K562 (cell line): ENCODE measurements around the gene EVL. TPM values are rescaled to one million over a fixed set of nuclear protein-coding genes. Genes with fewer than 3 reads are reported as not detected.
A peak's percentile ranks its signal among the peaks of the same experiment; 100 is the strongest.

Source experiments
- ELF2 ChIP-seq: fragments of 250-450 bp; sonication (Bioruptor Pico); IDR thresholded peaks from 2 replicates; pipeline ENCODE4 v1.5.0; 2021; ENCODE audit warnings: mild to moderate bottlenecking
- LARP7 ChIP-seq: fragments of 450-650 bp; IDR thresholded peaks from 2 replicates; pipeline ENCODE4 v1.6.1; 2016
- MBD2 ChIP-seq: sonication (generic); IDR thresholded peaks from 2 replicates; pipeline ENCODE4 v1.6.1; 2016; ENCODE audit warnings: low read depth, borderline replicate concordance
- MTA3 ChIP-seq: fragments of 450-650 bp; formaldehyde crosslinking; IDR thresholded peaks from 2 replicates; pipeline ENCODE4 v1.6.1; 2017; ENCODE audit warnings: mild to moderate bottlenecking, borderline replicate concordance
- NEUROD1 ChIP-seq: fragments of 150-350 bp; IDR thresholded peaks from 2 replicates; pipeline ENCODE4 v1.6.1; 2014; ENCODE audit warnings: borderline replicate concordance, low read length, low read depth; ENCODE audit not compliant: partially characterized antibody
- NR2C1 ChIP-seq, 2 experiments: fragments of 450-650 bp; IDR thresholded peaks; 2 replicates each; pipeline ENCODE4 v1.6.1; 2017; ENCODE audit warnings: mild to moderate bottlenecking in 2 of 2, antibody characterized with exemption in 1 of 2, inconsistent platforms in 1 of 2, missing compliant biosample characterization in 1 of 2, missing genetic modification characterization in 1 of 2
- NUFIP1 ChIP-seq: fragments of 450-650 bp; IDR thresholded peaks from 2 replicates; pipeline ENCODE4 v1.6.1; 2018; ENCODE audit not compliant: partially characterized antibody
- POLR2A ChIP-seq: fragments of 450-650 bp; conservative IDR thresholded peaks from 2 replicates; pipeline ENCODE4 v1.6.1; 2016
- PTTG1 ChIP-seq: fragments of 450-650 bp; IDR thresholded peaks from 2 replicates; pipeline ENCODE4 v1.6.1; 2016; ENCODE audit warnings: low read depth, mild to moderate bottlenecking, missing genetic modification characterization, missing compliant biosample characterization
- RBM14 ChIP-seq: fragments of 200-400 bp; formaldehyde crosslinking; IDR thresholded peaks from 2 replicates; pipeline ENCODE4 v1.6.1; 2018; ENCODE audit warnings: low read depth, mild to moderate bottlenecking, low read length, moderate library complexity, borderline replicate concordance; ENCODE audit not compliant: insufficient read depth
- SAFB2 ChIP-seq: fragments of 200-400 bp; formaldehyde crosslinking; IDR thresholded peaks from 2 replicates; pipeline ENCODE4 v1.6.1; 2018; ENCODE audit warnings: borderline replicate concordance, low read length, low read depth, moderate library complexity; ENCODE audit not compliant: severe bottlenecking
- ZHX1 ChIP-seq: fragments of 150-350 bp; conservative IDR thresholded peaks from 2 replicates; pipeline ENCODE4 v1.6.1; 2014; ENCODE audit warnings: low read length
- ZNF766 ChIP-seq: fragments of 200-800 bp; sonication (Bioruptor generic); conservative IDR thresholded peaks from 2 replicates; pipeline ENCODE4 v1.6.1; 2016; ENCODE audit warnings: missing genetic modification characterization, missing compliant biosample characterization
- ZNF780A ChIP-seq: fragments of 250-450 bp; sonication (Bioruptor Pico); IDR thresholded peaks from 2 replicates; pipeline ENCODE4 v1.5.0; 2021; ENCODE audit warnings: mild to moderate bottlenecking
- polyA plus RNA-seq, 8 experiments: library from polyadenylated mRNA; depleted of rRNA in 4 of 8; stranded (reverse) in 5 of 8; unstranded in 3 of 8; fragments of >200 nt; fragmentation: Nextera tagmentation in 2 of 8; fragmentation: Illumina TruSeq in 1 of 8; extraction: Ambion mirVana in 2 of 8; extraction: Trizol in 1 of 8; gene quantifications; 2 replicates each; pipeline versions ENCODE4 v1.2.1 to v1.2.3, GENCODE V29; 2011 to 2014; ENCODE audit warnings: inconsistent platforms in 1 of 8, missing spikeins in 1 of 8
- total RNA-seq, 7 experiments: library from RNA; depleted of rRNA in 6 of 7; stranded (reverse); fragments of >200 nt in 6 of 7; fragmentation: Illumina TruSeq in 2 of 7; extraction: Trizol in 2 of 7; gene quantifications; 2 replicates each; pipeline versions ENCODE4 v1.2.1 to v1.2.3, GENCODE V29; 2011 to 2021; ENCODE audit warnings: low replicate concordance in 1 of 7
- TF ChIP-seq, protein P1 (sequence below), 2 experiments: fragments of 450-650 bp in 1 of 2; sonication (generic) in 1 of 2; formaldehyde crosslinking in 1 of 2; IDR thresholded peaks; 2 replicates each; pipeline versions ENCODE4 v1.7.1 to v1.9.0; 2016 to 2022; ENCODE audit warnings: inconsistent platforms in 1 of 2, mild to moderate bottlenecking in 1 of 2, missing genetic modification reagents in 1 of 2

The EVL gene
- total and polyA plus RNA-seq, 9 of the 15 experiments (the other 6 are each of a cell fraction or from before 2014, with no cell fraction given): 2.9 to 43.4 (median 23.9) TPM

- TF ChIP-seq, protein P1, sequence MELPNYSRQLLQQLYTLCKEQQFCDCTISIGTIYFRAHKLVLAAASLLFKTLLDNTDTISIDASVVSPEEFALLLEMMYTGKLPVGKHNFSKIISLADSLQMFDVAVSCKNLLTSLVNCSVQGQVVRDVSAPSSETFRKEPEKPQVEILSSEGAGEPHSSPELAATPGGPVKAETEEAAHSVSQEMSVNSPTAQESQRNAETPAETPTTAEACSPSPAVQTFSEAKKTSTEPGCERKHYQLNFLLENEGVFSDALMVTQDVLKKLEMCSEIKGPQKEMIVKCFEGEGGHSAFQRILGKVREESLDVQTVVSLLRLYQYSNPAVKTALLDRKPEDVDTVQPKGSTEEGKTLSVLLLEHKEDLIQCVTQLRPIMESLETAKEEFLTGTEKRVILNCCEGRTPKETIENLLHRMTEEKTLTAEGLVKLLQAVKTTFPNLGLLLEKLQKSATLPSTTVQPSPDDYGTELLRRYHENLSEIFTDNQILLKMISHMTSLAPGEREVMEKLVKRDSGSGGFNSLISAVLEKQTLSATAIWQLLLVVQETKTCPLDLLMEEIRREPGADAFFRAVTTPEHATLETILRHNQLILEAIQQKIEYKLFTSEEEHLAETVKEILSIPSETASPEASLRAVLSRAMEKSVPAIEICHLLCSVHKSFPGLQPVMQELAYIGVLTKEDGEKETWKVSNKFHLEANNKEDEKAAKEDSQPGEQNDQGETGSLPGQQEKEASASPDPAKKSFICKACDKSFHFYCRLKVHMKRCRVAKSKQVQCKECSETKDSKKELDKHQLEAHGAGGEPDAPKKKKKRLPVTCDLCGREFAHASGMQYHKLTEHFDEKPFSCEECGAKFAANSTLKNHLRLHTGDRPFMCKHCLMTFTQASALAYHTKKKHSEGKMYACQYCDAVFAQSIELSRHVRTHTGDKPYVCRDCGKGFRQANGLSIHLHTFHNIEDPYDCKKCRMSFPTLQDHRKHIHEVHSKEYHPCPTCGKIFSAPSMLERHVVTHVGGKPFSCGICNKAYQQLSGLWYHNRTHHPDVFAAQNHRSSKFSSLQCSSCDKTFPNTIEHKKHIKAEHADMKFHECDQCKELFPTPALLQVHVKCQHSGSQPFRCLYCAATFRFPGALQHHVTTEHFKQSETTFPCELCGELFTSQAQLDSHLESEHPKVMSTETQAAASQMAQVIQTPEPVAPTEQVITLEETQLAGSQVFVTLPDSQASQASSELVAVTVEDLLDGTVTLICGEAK (IDR thresholded peaks at IDR 0.05): peak; percentile 62
- TF ChIP-seq, protein P1 (CRISPR knock-in tag; IDR thresholded peaks at IDR 0.05): no peak
- TF ChIP-seq LARP7: no peak
- TF ChIP-seq MTA3: peak; percentile 67
- peak; percentile 72 for TF ChIP-seq NEUROD1
- no peak for TF ChIP-seq SAFB2
- no peak for TF ChIP-seq ZHX1
- peak; percentile 63; the same call in 1 of the 2 replicates for TF ChIP-seq MBD2
- TF ChIP-seq PTTG1 (tag): no peak
- 0 out of 2 replicates have a peak, but pooled peaks have one; percentile 15 for TF ChIP-seq ELF2
- TF ChIP-seq ZNF780A (CRISPR knock-in tag): no peak
- TF ChIP-seq POLR2A: peak; percentile 75
- TF ChIP-seq NR2C1 (IDR thresholded peaks at IDR 0.05): peak; percentile 84
- TF ChIP-seq NR2C1 (tag; IDR thresholded peaks at IDR 0.05): peak; percentile 76
- TF ChIP-seq NUFIP1: no peak
- peak; percentile 77 for TF ChIP-seq ZNF766 (CRISPR knock-in tag)
- no peak for TF ChIP-seq RBM14
Measured at GRCh38 chr14:100067971-100068959, 3.0 kb downstream of the EVL start (continued).
